T-helper 9 cell (primary cell): Measurements from ENCODE around the gene FAM177A1.
A peak's percentile ranks its signal among the peaks of the same experiment; 100 is the strongest.
"Not testable (repeated sequence)": the region's sequence is repeated elsewhere in the genome, so short reads cannot be mapped to it uniquely, and the experiment has no call there.

Source experiments
- DNase-seq: peaks from one replicate; pipeline ENCODE4 v3.0.0-alpha.2; 2020

Gene FAM177A1

GRCh38 chr14:35065731-35066130 is 19.7 kb downstream of the FAM177A1 start:
- not testable (repeated sequence) for DNase-seq

- DNase-seq = no peak
Measured at GRCh38 chr14:35068238-35069012, 22.4 kb downstream of the FAM177A1 start.

DNA sequence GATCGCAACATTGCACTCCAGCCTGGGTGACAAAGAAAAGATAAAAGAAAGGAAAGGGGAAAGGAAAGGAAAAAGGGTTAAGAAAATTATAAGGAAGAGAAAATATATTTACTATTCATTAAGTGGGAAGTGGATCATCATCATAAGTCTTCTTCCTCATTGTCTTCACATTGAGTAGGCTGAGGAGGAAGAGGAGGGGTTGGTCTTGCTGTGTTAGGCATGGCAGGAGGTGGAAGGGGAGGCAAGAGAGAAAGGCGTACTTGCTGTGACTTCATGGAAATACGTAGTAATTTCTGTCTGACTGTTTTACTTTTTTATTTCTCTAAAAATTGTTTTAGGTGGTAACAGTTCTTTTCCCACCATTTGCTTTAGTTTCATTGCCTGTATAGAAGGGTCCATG is 26.2 kb downstream of the FAM177A1 start:
- no peak for DNase-seq

DNA sequence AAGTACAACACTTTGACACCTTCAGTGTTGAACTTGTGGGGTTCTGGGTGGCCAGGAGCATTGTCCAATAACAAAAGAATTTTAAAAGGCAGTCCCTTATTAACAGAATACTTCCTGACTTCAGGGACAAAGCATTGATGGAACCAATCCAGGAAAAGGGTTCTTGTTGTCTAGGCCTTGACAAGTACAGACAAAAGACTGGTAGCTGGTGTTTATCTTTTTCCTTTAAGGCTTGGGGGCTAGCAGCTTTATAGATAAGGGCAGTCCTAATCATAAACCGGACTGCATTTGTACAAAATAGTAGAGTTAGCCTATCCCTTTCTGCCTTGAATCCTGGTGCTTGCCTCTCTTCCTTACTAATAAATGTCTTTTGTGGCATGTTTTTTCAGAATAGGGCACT is 27.4 kb downstream of the FAM177A1 start:
- DNase-seq = no peak

DNA sequence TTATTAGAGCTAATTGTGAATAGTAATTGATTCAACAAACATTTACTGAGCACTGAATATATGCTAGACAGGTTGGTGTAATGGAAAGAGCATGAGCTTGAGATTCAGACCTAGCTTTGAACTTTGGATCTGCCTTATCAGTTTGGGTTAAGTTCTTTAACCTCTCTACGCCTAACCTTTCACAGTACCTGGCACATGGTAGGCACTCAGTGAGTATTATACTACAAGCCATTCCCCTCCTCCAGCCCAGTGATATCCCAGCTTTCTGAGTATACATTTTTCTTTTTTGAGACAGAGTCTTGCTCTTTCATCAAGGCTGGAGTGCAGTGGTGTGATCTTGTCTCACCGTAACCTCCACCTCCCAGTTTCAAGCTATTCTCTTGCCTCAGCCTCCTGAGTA is 32.0 kb downstream of the FAM177A1 start:
- no peak for DNase-seq

DNA sequence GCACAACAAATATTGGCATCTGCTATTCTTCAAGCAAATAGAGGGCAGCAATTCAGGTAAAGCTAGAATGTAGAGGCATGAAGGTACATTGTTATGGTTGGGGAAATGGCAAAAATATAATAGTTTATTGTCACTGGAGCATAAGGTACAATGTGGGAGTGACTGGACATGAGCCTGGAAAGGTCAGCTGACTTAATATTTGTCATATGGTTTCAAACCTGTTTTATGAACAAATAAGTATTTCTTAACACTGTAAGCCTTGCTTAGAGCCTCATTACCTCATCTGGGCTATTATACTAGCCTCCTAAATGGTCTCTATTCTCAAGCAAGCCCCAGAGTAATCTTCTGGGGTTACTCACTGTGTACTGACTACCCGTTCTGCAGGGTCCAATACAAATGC is 33.7 kb downstream of the FAM177A1 start:
- DNase-seq = no peak

DNA sequence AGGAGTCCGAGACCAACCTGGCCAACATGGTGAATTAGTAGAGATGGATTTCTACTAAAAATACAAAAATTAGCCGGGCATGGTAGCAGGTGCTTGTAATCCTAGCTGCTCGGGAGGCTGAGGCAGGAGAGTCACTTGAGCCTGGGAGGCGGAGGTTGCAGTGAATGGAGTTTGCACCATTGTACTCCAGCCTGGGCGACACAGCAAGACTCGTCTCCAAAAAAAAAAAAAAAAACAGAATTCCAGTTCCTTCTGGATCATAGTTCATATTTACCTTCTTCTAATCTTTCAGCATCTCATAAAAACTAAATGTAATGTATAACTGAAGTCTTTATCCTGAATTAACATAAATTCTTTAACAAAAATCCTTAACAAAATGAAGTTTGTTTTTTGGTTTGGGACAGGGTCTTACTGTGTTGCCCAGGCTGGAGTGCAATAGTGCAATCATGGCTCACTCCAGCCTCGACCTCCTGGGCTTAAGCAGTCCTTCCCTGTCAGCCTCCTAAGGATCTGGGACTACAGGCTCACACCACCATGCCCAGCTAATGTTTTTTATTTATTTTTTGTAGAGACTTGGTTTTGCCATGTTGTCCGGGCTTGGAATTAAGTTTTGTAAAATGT is 37.6 kb downstream of the FAM177A1 start:
- no peak for DNase-seq

GRCh38 chr14:35085441-35085840 is 39.4 kb downstream of the FAM177A1 start:
- DNase-seq = no peak

DNA sequence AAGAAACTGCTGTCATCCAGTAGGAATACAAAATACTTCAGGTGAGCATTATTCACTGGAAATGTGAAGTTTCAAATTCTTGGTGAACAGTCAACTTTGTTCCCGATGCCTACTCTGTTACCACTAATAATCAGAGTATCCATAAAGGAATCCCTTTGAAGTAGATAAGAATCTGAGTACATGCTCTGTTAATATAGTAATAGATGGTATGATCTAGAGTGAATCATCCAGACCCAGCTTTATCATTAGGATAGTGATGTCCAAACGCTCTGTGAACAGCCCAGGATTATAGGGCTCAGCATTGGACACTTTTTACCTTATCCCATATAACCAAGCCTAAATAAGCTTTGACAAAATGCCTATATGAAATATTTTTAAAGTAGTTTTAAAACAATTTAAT is 42.4 kb downstream of the FAM177A1 start:
- no peak for DNase-seq

- not testable (repeated sequence) for DNase-seq
Measured at GRCh38 chr14:35094645-35095044, 48.6 kb downstream of the FAM177A1 start.

DNA sequence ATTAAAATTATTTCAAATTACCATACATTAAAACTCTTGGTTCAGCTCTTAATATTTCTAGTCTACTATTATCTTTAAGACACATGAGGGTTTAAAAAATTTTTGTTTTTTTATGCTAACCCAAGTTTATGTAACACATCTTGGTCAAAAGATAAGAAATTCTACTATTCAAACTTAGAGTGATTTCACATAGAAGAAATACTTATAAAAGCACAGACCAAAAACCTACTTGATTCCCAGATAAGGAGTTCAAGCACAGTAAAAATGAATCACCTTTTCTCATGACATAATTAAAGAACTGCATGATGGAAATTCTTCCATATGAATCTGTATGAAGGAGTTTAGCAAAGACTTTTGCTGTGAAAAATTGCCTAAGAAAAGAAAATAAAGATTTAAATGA is 61.8 kb downstream of the FAM177A1 start:
- DNase-seq = no peak

- no peak for DNase-seq
Measured at GRCh38 chr14:35112641-35113040, 66.6 kb downstream of the FAM177A1 start.

DNA sequence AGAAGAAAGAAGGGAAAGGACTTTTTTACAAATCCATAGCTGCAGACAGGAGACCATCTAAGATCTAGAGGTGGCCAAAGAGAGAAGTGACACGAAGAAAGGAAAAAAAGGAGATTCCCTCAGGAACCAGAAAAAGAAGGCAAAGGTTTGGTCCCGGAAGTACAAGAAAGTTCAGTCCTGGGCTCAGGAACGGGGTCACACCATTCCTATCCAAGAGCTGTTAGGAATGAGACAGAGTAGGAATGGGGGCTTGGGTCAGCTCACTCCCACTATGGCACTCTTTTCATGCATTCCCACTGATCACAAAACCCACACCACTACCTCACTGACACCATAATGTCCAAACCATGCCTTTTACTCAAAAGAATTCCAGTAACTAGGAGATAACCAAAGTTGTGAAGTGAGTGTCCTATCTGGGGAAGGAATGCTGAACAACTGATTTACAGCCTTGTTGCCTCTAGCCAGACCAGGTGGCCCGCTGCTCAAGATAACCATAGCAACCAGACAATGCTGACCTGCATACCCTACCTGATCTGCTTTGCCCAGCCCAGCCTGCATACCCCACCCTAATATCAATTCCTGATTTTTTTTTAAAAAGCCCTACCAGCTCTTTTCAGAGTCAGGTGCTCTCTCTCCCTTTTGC is 67.4 kb downstream of the FAM177A1 start:
- DNase-seq = no peak

- no peak for DNase-seq
Measured at GRCh38 chr14:35114036-35114435, 68.0 kb downstream of the FAM177A1 start.

DNA sequence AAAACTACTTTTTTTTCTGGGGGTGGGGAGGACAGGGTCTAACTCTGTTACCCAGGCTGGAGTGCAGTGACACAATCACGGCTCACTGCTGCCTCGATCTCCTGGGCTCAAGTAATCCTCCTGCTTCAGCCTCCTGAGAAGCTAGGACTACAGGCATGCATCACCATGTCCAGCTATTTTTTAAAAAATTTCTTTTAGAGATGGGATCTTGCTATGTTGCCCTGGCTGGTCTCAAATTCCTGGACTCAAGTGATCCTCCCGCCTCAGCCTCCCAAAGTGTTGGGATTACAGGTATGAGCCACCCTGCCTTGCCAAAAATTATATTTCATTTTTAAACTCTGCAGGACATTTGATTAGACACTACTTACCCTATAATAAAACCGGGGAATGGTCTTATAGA is 70.2 kb downstream of the FAM177A1 start:
- DNase-seq = no peak

DNA sequence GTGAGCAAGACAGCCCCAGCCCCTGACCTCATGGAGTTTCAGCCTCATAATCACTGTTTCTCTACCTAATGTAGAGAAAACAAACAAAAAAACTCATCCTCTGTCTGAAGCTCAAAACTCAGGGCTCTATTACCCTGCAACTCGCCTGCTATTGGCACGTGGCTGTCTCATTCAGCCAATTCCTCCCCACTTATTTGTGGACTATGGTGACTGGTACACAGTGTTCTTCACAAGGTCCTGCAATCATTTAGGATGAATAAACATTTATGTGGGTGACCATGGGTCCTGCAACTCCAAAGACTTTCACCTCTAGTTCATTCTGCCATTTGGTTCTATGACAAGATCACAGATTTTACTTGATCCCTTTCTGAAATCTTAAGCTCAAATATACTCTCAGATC is 71.0 kb downstream of the FAM177A1 start:
- no peak for DNase-seq

DNA sequence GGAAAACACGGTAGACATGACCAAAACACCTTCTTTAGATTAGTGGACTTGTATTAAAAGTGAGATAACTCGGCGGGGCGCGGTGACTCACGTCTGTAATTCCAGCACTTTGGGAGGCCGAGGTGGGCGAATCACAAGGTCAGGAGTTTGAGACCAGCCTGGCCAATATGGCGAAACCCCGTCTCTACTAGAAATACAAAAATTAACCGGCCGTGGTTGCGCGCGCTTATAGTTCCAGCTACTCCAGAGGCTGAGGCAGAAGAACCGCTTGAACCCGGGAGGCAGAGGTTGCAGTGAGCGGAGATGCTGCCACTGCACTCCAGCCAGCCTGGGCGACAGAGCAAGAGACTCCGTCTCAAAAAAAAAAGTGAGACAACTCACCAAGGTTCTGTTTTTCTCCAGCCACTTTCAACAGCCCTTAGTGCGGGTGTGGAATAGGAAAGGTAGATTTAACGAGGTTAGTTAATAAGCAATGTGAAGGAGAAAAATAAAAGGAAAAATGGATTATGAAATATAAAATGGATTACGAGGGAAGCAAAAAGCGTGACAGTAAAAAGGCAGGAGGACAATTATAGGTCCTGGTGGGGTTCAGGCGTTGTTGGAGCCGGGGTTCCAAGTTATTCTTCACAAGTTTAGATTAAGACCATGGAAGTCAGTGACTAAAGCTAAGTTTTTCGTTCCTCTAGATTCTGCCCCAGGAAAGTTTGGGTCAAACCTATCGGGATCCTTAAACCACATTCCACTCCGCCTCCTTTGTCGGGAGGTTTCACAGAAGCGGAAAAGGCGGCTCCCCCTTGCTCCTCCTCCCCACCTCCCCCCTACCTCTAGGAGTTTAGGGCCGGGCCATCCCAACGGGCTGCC is 75.2 kb downstream of the FAM177A1 start:
- no peak for DNase-seq

DNA sequence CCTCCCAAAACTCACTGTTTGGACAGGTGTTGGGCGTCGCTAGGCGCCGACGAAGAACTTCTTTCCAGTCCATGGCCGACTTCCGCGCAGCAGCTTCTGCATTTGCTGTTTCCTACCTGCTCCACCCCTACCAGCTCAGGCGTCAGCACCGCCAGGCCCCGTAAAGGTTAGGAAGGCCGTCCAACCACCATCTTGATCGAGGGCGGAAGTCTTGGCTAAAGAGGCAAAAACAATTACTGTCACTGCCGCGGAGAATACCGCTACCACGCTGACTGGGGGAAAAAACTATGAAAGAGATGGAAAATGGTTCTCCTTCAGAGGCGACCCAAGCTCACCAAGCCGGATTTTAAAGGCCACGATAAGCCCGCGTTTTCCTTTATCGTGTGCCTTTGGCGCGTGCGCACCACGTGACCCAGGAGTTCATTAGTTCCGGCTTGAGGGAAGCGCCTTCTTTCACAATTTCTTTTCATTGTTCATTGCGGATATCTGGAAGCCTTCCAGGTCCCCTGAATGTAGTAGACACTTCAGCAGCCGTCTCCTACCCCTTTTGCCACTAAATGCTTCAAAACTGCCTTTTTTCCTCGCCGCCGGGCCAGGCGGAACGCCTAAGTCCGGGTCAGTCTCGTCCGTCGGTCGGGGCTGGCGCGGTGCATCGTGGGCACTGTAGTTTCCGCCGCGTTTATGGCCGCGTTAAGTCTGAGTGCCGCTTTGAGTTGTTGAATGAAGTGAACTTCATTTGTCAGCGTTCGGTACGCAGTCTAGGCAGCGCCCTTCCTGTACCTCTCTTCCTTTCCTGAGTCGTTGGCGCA is 76.0 kb downstream of the FAM177A1 start, which contains the start of the genes PPP2R3C and PRORP:
TSS of gene PPP2R3C (minus strand) at position 104 of the 809 bp plus-strand sequence. CDS start at position 73, 31 bp downstream.
TSS of gene PRORP (plus strand) at position 666 of the 809 bp plus-strand sequence. CDS start 694 bp downstream, outside the sequence.
- peak; percentile 82 for DNase-seq

DNA sequence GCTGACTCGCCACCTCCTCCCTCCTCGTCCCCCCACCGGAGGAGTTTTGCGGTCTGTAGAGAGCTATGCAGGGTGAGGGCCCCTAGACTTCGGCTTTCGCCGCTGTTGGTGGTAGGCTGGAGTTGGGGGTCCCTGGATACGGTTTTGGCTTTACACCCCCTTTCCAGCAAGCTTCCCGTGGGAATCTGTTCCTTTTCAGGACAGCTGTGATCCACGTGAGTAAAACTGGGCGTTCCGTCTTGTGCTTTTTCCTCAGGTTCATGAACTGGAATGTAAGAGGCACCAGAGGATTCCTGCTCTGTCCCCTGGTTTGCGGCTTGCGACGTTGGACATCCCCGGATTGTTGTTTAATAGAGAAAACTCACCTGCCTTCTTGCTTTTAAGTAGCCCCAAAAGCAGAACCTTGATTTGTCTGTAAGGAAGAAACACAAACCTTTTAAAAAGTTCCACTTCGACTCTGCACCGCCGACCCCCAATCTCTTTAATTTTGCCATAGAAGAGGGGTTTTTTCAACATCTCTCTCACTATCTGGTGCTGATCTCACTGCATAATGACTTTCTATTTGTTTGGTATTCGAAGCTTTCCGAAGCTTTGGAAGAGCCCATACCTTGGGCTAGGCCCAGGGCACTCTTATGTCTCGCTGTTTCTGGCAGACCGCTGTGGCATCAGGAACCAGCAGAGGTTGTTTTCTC is 76.8 kb downstream of the FAM177A1 start:
- no peak for DNase-seq

GRCh38 chr14:35123388-35123703 is 77.3 kb downstream of the FAM177A1 start:
- no peak for DNase-seq

- DNase-seq = no peak
Measured at GRCh38 chr14:35124127-35124526, 78.1 kb downstream of the FAM177A1 start.
